GM18867 (cell line): ENCODE results near the gene RFTN1.
A peak's percentile ranks its signal among the peaks of the same experiment; 100 is the strongest.
"Not testable (repeated sequence)": the region's sequence is repeated elsewhere in the genome, so short reads cannot be mapped to it uniquely, and the experiment has no call there.

ENCODE experiments used
- ATAC-seq: cut with Tn5 transposase; IDR thresholded peaks from one replicate; pipeline ENCODE4 v1.9.1; 2021; ENCODE audit warnings: mild to moderate bottlenecking, moderate library complexity; ENCODE audit not compliant: unreplicated experiment

The RFTN1 gene

GRCh38 chr3:16508243-16508578 lies 5.3 kb downstream of the RFTN1 start:
- ATAC-seq = no peak

- ATAC-seq = no peak
Measured at GRCh38 chr3:16507578-16508242, 5.8 kb downstream of the RFTN1 start.

- no peak for ATAC-seq
Measured at GRCh38 chr3:16506884-16507577, 6.5 kb downstream of the RFTN1 start.

GRCh38 chr3:16506451-16506850 lies 7.0 kb downstream of the RFTN1 start:
- no peak for ATAC-seq

- ATAC-seq = no peak
Measured at GRCh38 chr3:16504692-16505091, 8.8 kb downstream of the RFTN1 start.

- peak; percentile 89 for ATAC-seq
Measured at GRCh38 chr3:16504242-16504641, 9.3 kb downstream of the RFTN1 start.

GRCh38 chr3:16503191-16503776 lies 10.2 kb downstream of the RFTN1 start:
- no peak for ATAC-seq

GRCh38 chr3:16502347-16502908 lies 11.1 kb downstream of the RFTN1 start:
- no peak for ATAC-seq

GRCh38 chr3:16501376-16501775 lies 12.1 kb downstream of the RFTN1 start:
- no peak for ATAC-seq

GRCh38 chr3:16500911-16501310 lies 12.6 kb downstream of the RFTN1 start:
- ATAC-seq = no peak

GRCh38 chr3:16500093-16500492 lies 13.4 kb downstream of the RFTN1 start:
- no peak for ATAC-seq

GRCh38 chr3:16499351-16499750 lies 14.1 kb downstream of the RFTN1 start:
- no peak for ATAC-seq

- ATAC-seq = peak; percentile 43
Measured at GRCh38 chr3:16498130-16498890, 15.2 kb downstream of the RFTN1 start.

GRCh38 chr3:16496408-16497222 lies 16.9 kb downstream of the RFTN1 start:
- peak; percentile 76 for ATAC-seq

- peak; percentile 31 for ATAC-seq
Measured at GRCh38 chr3:16496008-16496407, 17.5 kb downstream of the RFTN1 start.

GRCh38 chr3:16494814-16495431 lies 18.6 kb downstream of the RFTN1 start:
- ATAC-seq = no peak

- no peak for ATAC-seq
Measured at GRCh38 chr3:16494094-16494493, 19.4 kb downstream of the RFTN1 start.

- no peak for ATAC-seq
Measured at GRCh38 chr3:16490062-16490619, 23.4 kb downstream of the RFTN1 start.

- ATAC-seq = not testable (repeated sequence)
Measured at GRCh38 chr3:16489326-16490061, 24.0 kb downstream of the RFTN1 start.
